Measurements from ENCODE around the gene DOCK2.
"Not testable (repeated sequence)": the region's sequence is repeated elsewhere in the genome, so short reads cannot be mapped to it uniquely, and the experiment has no call there.

The DOCK2 gene

GRCh38 chr5:169817031-169817430 lies 180.0 kb downstream of the DOCK2 start:
- DNase-seq (ENCODE audit: low spot score): no peak

- no peak for DNase-seq (ENCODE audit: low spot score)
Measured at GRCh38 chr5:169826618-169827017, 189.5 kb downstream of the DOCK2 start.

- no peak for DNase-seq (ENCODE audit: low spot score)
Measured at GRCh38 chr5:169827769-169828168, 190.7 kb downstream of the DOCK2 start.

GRCh38 chr5:169828385-169828784 lies 191.3 kb downstream of the DOCK2 start:
- no peak for DNase-seq (ENCODE audit: low spot score)

- no peak for DNase-seq (ENCODE audit: low spot score)
Measured at GRCh38 chr5:169831331-169831730, 194.3 kb downstream of the DOCK2 start.

GRCh38 chr5:169832304-169832703 lies 195.2 kb downstream of the DOCK2 start:
- DNase-seq (ENCODE audit: low spot score): no peak

- DNase-seq (ENCODE audit: low spot score): no peak
Measured at GRCh38 chr5:169832845-169833244, 195.8 kb downstream of the DOCK2 start.

GRCh38 chr5:169833681-169834292 lies 196.7 kb downstream of the DOCK2 start:
- not testable (repeated sequence) for DNase-seq (ENCODE audit: low spot score)

- not testable (repeated sequence) for DNase-seq (ENCODE audit: low spot score)
Measured at GRCh38 chr5:169834540-169834939, 197.5 kb downstream of the DOCK2 start.

GRCh38 chr5:169836835-169837536 lies 199.9 kb downstream of the DOCK2 start:
- DNase-seq (ENCODE audit: low spot score): no peak

GRCh38 chr5:169837686-169838085 lies 200.6 kb downstream of the DOCK2 start:
- DNase-seq (ENCODE audit: low spot score): no peak

- no peak for DNase-seq (ENCODE audit: low spot score)
Measured at GRCh38 chr5:169838688-169839087, 201.6 kb downstream of the DOCK2 start.

GRCh38 chr5:169840405-169840804 lies 203.3 kb downstream of the DOCK2 start:
- DNase-seq (ENCODE audit: low spot score): no peak

GRCh38 chr5:169842699-169843098 lies 205.6 kb downstream of the DOCK2 start:
- no peak for DNase-seq (ENCODE audit: low spot score)

GRCh38 chr5:169847519-169847918 lies 210.4 kb downstream of the DOCK2 start:
- DNase-seq (ENCODE audit: low spot score): no peak

GRCh38 chr5:169848271-169848670 lies 211.2 kb downstream of the DOCK2 start:
- no peak for DNase-seq (ENCODE audit: low spot score)

- no peak for DNase-seq (ENCODE audit: low spot score)
Measured at GRCh38 chr5:169848792-169849191, 211.7 kb downstream of the DOCK2 start.

GRCh38 chr5:169850409-169850808 lies 213.3 kb downstream of the DOCK2 start:
- DNase-seq (ENCODE audit: low spot score): no peak

GRCh38 chr5:169851321-169851850 lies 214.3 kb downstream of the DOCK2 start:
- DNase-seq (ENCODE audit: low spot score): no peak

- no peak for DNase-seq (ENCODE audit: low spot score)
Measured at GRCh38 chr5:169856571-169856970, 219.5 kb downstream of the DOCK2 start.

- DNase-seq (ENCODE audit: low spot score): no peak
Measured at GRCh38 chr5:169860585-169860984, 223.5 kb downstream of the DOCK2 start.

GRCh38 chr5:169861433-169861832 lies 224.4 kb downstream of the DOCK2 start:
- no peak for DNase-seq (ENCODE audit: low spot score)

- no peak for DNase-seq (ENCODE audit: low spot score)
Measured at GRCh38 chr5:169861934-169862333, 224.9 kb downstream of the DOCK2 start.

GRCh38 chr5:169862391-169862811 lies 225.3 kb downstream of the DOCK2 start:
- DNase-seq (ENCODE audit: low spot score): no peak

Measured in COLO829 (cell line).